GM19239 (cell line): ENCODE measurements around the gene H19.

Experiments used
- DNase-seq: peaks from one replicate; pipeline ENCODE4 v3.0.0; 2011; ENCODE audit warnings: low spot score; ENCODE audit not compliant: insufficient read length
- FAIRE-seq: peaks from 2 replicates; lab custom pipeline; 2011; peaks lifted over from hg19 to GRCh38; lab: Jason Lieb, UNC

Gene H19

DNA sequence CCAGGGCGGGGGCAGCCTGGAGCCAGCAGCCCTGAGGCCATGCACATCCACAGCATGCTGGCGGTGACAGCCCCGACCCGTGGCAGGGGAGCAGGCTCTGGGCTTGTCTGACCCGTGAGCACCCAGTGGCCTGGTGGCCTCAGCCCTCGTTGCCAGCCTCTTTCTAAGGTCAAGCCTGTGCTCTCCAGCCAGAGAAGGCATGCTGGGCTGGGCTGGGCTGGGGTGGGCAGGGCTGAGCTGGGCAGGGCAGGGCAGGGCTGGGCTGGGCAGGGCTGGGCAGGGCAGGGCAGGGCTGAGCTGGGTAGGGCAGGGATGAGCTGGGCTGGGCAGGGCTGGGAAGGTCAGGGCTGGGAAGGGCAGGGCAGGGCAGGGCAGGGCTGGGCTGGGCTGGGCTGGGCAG, 10.6 kb downstream of the H19 start:
- FAIRE-seq: no peak

DNA sequence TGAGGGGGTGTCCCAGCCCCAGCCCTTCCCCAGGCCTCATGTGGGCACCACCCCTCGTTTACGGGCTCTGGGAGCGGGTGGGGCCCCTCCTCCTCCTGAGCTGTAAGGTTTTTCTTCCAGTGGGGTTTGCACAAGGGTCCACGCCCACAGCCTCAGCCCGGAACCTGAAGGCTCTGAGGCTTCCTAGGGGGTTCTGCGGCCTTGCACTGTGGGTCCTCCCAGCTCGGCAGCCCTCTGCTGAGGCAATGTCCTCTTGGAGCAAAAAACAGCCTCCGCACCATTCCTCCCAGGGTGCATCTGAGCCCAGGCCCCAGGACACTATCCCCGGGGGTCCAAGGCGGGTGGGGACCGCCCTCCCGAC, 14.1 kb downstream of the H19 start:
- DNase-seq (no peak), FAIRE-seq (no peak)

More for the DNA sequence above, 10.6 kb downstream of the H19 start:
- DNase-seq: no peak

DNA sequence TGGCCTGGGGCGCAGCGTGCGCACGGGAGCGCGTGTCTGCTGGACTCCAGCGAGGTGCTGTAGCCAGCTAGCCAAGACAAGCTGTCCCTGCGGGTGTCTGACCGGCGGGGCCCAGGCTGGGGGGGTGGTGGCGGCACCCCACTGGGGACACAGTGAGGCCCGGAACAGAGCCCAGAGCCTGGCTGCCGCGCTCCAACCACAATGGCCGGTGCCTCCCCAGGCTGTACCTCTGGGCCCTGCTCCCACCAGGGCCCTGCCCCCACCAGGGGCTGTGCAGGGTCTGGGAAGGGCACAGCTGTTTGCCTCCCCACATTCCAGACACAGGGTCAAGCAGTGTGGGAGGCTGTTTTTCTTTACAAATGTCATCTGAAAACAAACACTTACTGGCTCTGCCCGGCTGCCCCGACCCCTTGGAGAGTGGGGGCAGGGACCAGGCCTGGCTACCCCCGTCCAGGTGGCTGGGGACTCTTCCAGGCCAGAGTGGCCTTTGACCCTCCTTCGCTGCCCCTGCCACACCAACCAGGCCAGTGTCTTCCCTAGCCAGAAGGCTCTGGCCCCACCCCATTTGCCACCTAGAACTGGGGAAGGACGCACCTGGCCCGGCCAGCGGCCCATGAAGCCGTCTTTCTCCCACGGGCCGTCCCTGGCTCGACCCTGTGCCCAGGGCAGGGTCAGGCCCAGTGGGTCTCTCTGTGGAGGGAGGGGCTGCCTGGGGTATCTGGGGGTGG, 14.6 kb downstream of the H19 start:
- FAIRE-seq: no peak

GRCh38 chr11:1979607-1980006, 18.0 kb downstream of the H19 start:
- DNase-seq (no peak), FAIRE-seq (no peak)

More for the DNA sequence above, 14.6 kb downstream of the H19 start:
- no peak for DNase-seq

- DNase-seq (no peak), FAIRE-seq (no peak)
Observed at GRCh38 chr11:1978720-1979473, 18.7 kb downstream of the H19 start.

DNA sequence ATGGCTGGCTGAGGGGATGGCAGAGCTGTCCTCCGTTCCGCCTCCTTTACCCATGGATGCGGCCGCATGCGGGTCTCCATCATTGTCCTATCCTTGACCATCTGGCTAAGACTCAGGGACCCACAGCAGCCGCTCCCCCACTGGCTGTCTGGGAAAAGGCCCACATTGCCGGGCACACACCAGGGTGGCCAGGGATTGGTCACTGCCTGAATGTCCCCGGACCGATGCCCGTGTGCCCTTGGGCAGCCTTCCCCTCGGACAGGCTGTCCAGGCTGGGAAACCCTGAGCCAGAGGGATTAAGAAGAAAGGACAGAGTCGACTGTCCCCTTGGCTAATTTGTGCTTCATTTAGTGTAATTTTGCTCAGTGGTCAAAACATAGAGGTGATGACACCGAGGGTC, 22.5 kb downstream of the H19 start:
- DNase-seq: no peak
- no peak for FAIRE-seq

GRCh38 chr11:1970956-1971355, 26.7 kb downstream of the H19 start:
- DNase-seq: no peak
- FAIRE-seq: no peak

DNA sequence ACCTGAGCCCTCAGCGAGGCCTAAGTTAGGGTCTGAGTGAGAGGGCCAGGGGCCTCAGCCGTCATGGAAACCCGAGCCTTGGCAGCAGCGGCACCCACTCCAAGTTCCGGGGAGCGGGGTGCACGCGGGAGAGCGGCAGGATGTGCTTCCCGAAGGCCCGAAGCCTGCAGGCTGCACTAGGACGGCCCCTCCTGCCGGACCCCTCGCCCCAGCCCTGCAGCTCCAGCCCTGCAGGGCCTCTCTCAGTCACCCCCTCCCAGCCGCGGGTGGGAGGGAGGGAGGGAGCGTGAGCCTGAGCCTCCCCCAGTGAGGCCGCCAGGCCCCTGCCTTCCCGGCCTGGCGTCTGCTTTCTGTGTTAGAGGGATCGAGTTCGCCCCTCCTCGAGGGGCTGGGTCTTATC, 27.9 kb downstream of the H19 start:
- DNase-seq: no peak
- FAIRE-seq: no peak

DNA sequence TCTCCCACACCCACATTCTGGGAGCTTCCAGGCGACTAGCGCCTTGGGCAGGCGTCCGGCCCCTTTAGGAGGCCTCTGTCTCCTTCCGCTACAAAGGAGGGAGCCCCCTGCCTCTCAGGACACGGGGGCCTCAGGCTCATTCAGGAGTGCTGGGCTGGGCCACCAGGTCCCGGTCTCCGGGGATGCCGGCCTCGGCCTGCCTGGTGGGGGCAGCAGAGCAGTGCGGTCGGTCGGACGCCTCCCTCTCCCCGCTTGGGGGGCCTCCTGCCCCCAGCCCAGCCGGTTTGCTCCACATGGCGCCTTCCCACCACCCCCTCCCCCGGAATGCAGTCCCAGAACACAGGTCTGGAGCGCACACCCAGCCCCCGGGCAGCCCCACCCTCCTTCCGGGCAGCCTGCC, 28.6 kb downstream of the H19 start:
- no peak for DNase-seq
- no peak for FAIRE-seq

GRCh38 chr11:1968454-1969002, 29.1 kb downstream of the H19 start:
- no peak for FAIRE-seq

GRCh38 chr11:1967641-1968225, 29.9 kb downstream of the H19 start:
- FAIRE-seq: no peak
- no peak for DNase-seq

More at GRCh38 chr11:1968454-1969002, 29.1 kb downstream of the H19 start:
- DNase-seq: no peak

DNA sequence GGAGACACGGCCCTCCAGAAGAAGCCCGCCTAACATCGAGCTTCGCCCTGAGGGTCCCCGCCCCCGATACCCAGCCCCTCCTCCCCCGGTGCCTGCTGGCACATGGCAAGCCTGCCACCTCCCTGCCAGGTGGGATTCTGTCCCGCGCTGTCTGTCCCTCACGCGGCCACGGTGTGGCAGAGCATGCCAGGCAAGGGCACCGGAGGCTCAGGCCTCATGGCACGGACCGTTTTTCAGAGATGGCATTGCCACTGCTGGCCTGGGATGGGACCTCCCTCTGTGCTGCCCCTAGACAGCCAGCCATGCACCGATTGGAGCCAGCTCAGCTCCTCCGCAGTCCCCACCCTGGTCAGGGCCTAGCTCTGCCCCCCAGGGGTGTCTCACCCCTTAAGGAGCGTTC, 31.1 kb downstream of the H19 start:
- DNase-seq: no peak
- FAIRE-seq: no peak

DNA sequence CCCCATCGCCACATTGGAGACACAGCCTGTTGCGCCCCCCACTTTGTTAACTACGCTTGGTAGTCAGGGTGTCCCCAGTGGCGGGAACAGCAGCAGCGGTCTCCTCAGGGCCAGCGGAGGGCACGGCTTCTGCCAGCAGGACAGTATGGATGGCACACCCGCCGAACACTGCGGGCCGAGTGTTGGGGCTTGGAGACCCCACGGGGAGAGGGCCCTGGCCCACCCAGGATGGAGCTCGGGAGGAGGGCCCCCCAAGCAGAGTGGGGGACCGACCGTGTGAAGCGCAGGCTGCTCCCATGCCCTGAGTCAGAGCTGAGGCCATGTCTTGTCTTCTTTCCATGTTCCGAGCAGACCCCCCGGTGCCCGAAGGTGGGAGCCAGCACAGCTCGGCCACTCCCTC, 32.7 kb downstream of the H19 start:
- FAIRE-seq (no peak), DNase-seq (no peak)

GRCh38 chr11:1964348-1964747, 33.3 kb downstream of the H19 start:
- no peak for DNase-seq
- no peak for FAIRE-seq

DNA sequence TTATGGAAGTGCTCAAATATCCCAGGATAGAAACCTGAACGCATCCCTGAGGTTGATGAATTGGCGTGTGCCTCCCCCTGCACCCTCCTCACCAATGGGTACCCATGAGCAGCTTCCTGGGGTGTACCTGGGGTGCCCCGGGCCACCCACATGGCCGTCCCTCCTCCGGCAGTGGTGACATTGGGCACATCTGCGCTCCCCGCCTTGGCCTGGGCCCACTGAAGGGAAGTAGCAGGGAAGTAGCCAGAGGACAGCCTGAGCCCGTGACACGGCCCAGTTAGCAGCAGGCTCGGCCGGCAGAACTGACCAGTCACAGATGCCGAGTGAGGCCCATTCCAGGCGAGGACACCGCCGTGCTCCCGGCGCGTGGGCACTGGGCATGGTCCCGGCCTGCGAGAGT, 33.8 kb downstream of the H19 start:
- FAIRE-seq: no peak
- no peak for DNase-seq

DNA sequence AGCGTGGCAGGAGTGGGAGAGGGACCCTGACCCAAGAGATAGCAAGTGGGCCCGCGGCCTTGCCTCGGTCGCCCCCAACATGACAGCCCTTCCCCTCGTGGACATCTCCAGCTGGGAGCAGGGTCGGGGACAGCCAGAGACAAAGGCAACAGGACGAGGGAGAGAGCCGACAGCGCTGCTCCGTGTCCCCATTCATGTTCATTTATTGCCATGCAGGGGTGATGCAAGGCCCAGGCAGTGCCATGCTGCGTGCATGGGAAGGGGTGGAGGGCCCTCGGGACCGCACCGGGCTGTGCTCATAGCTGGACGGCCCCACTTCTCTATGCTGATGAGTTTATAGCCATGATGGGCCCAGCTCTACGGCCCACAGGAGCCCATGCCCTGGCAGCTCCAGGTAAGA, 37.9 kb downstream of the H19 start:
- DNase-seq (no peak), FAIRE-seq (no peak)

- FAIRE-seq (no peak), DNase-seq (no peak)
Observed at GRCh38 chr11:1958367-1958766, 39.3 kb downstream of the H19 start.

DNA sequence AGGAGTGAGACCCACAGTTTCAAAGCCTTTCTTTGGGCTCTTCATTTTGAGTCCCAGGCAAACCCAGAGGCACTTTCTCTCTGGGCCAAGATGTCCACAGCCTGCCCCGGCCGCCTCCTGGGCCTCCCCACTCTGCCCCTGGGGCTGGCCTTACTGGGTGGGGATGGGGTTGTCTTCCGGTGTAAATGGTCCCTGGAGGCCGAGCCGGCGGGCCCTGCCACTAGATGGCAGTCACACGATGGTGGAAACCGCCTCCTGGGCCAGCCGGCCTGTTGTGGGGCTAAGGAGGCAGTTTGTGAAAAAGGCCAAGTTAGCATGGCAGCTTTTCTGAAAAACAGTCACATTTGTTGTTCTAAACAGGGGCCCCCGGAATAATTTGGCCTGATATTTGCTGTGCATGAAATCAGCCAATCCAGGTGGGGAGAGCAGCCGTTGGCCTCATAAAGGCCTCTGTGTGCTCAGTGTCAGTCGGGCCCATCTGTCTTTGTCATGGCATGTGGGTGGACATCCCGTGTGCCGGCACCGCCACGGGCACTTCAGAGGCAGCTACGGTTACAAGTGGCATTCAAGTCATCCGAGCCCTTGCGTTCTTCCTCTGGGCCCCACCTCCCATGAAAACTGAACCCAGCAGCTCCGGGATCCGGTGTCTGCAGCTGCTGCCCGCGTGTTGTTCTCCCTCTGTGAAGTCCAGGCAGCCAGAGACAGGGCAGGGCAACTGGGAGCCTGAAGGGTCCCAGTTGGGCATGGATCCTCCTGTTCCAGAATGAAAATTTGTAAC, 44.0 kb downstream of the H19 start:
- DNase-seq (no peak), FAIRE-seq (no peak)

GRCh38 chr11:1952806-1953482, 44.7 kb downstream of the H19 start:
- FAIRE-seq (no peak), DNase-seq (no peak)

- no peak for FAIRE-seq
Observed at GRCh38 chr11:1949922-1950321, 47.7 kb downstream of the H19 start.

More at GRCh38 chr11:1949922-1950321, 47.7 kb downstream of the H19 start:
- no peak for DNase-seq
